Upper lobe of left lung (tissue), 6 donors: Measurements from ENCODE around the gene PXMP4. TPM values are rescaled to one million over a fixed set of nuclear protein-coding genes. Genes with fewer than 3 reads are reported as not detected.

Source experiments
- ATAC-seq, 2 donors: fragments of 200-7000 bp; cut with Tn5 transposase; one replicate each; pipeline ENCODE4 v1.9.1; 2022; ENCODE audit warnings: mild to moderate bottlenecking in 2 of 2, moderate library complexity in 2 of 2; ENCODE audit not compliant: low FRiP score in 2 of 2
- DNase-seq, 2 donors: peaks; one replicate each; pipeline ENCODE4 v3.0.0-alpha.2; 2019 to 2020
- H3K27ac ChIP-seq, 4 donors: fragments of 200-600 bp; sonication (generic); one replicate each; pipeline ENCODE4 v1.5.1; 2016 to 2019
- H3K27me3 ChIP-seq, 4 donors: fragments of 200-600 bp; sonication (generic); one replicate each; pipeline ENCODE4 v1.5.1; 2017 to 2019
- H3K36me3 ChIP-seq, 4 donors: fragments of 200-600 bp; sonication (generic); one replicate each; pipeline ENCODE4 v1.5.1; 2016 to 2019
- H3K4me1 ChIP-seq, 4 donors: fragments of 200-600 bp; sonication (generic); one replicate each; pipeline ENCODE4 v1.5.1; 2018 to 2019
- H3K4me3 ChIP-seq, 4 donors: fragments of 200-600 bp; sonication (generic); one replicate each; pipeline ENCODE4 v1.5.1; 2017 to 2019; ENCODE audit warnings: mild to moderate bottlenecking in 2 of 4, moderate library complexity in 1 of 4
- H3K9me3 ChIP-seq, 4 donors: fragments of 200-600 bp; sonication (generic); one replicate each; pipeline ENCODE4 v1.5.1; 2018 to 2019
- EP300 ChIP-seq, 4 donors: sonication (generic); formaldehyde crosslinking; IDR thresholded peaks; one replicate each; pipeline ENCODE4 v1.5.1; 2017; ENCODE audit warnings: antibody characterized with exemption in 4 of 4, control low read depth in 2 of 4
- POLR2A ChIP-seq, 4 donors: fragments of 450-650 bp; IDR thresholded peaks; one replicate each; pipeline ENCODE4 v1.5.1; 2016 to 2017; ENCODE audit warnings: antibody characterized with exemption in 4 of 4, mild to moderate bottlenecking in 2 of 4
- POLR2AphosphoS5 ChIP-seq, 2 donors: sonication (generic); formaldehyde crosslinking; IDR thresholded peaks; one replicate each; pipeline ENCODE4 v1.5.1; 2017; ENCODE audit warnings: antibody characterized with exemption in 2 of 2
- WGBS, 2 donors: methylation state at CpG; one replicate each; pipeline ENCODE4 v1.1.5; 2017 to 2018; 5-methylcytosine and 5-hydroxymethylcytosine counted together
- total RNA-seq, 6 donors: library from RNA; depleted of rRNA in 4 of 6; stranded (reverse); fragments of >200 nt in 4 of 6; gene quantifications; one replicate each; pipeline versions ENCODE4 v1.1.0 to v1.2.1, GENCODE V29; 2016 to 2021
- TF ChIP-seq, protein P1 (sequence below), 6 experiments: fragments of 450-650 bp in 4 of 6; fragments of 200-600 bp in 2 of 6; sonication (generic) in 2 of 6; IDR thresholded peaks; one replicate each; pipeline ENCODE4 v1.5.1; 2016 to 2019; ENCODE audit warnings: antibody characterized with exemption in 6 of 6
- donor health status: DM: no; HTN: no; CAD: no; lungs with moderate emphysema.
- donor health status: DM: no; HTN: yes; CAD: no; lungs with severe emphysema.

The PXMP4 gene
- total RNA-seq, 6 donors from 2014 or later: 18.4 to 80.2 (median 29.8) TPM

DNA sequence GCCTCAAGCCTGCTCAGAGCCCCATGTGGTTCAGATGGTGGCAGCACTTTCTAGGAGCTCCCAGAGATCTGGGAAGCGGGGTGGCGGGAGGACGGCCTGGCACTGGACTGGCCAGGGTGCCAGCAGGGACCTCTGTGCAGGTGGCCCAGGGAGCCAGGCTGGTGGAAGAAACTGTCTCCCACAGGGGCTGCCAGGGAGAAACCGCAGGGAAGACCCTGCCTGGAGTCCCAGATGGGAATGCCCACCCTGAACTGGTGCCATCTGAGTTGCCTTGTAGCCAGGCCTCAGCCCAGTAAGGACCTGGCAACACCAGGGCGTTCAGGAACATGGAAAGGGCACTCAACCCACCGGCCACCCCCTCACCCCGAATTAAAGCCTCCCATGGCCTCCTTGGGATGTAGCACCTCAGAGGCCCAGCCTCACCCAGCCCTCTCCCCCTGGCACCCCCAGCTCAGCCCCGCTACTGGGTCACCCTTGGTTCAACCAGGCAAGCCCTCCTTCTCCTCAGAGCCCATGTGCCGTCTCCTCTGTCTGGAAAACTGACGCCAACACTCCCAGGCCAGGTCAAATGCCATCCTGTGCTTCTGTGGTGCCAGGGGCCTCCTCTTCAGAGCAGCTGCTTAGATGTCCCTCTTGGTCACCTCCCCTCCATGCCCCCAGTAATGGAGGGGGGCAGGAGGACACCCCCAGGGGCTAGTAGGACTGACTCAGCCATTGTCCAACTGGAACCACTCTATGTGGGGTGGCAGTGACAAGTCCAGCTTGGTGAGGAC is 63.9 kb downstream of the PXMP4 start:
- TF ChIP-seq POLR2A (IDR thresholded peaks at IDR 0.05) (no peak), EP300 (IDR thresholded peaks at IDR 0.05) (no peak), POLR2AphosphoS5 (IDR thresholded peaks at IDR 0.05) (no peak)
- TF ChIP-seq, protein P1, sequence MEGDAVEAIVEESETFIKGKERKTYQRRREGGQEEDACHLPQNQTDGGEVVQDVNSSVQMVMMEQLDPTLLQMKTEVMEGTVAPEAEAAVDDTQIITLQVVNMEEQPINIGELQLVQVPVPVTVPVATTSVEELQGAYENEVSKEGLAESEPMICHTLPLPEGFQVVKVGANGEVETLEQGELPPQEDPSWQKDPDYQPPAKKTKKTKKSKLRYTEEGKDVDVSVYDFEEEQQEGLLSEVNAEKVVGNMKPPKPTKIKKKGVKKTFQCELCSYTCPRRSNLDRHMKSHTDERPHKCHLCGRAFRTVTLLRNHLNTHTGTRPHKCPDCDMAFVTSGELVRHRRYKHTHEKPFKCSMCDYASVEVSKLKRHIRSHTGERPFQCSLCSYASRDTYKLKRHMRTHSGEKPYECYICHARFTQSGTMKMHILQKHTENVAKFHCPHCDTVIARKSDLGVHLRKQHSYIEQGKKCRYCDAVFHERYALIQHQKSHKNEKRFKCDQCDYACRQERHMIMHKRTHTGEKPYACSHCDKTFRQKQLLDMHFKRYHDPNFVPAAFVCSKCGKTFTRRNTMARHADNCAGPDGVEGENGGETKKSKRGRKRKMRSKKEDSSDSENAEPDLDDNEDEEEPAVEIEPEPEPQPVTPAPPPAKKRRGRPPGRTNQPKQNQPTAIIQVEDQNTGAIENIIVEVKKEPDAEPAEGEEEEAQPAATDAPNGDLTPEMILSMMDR (IDR thresholded peaks at IDR 0.05): no peak
- no peak for DNase-seq
- no peaks in the 10 kb centered on the region for H3K27me3 ChIP-seq

DNA sequence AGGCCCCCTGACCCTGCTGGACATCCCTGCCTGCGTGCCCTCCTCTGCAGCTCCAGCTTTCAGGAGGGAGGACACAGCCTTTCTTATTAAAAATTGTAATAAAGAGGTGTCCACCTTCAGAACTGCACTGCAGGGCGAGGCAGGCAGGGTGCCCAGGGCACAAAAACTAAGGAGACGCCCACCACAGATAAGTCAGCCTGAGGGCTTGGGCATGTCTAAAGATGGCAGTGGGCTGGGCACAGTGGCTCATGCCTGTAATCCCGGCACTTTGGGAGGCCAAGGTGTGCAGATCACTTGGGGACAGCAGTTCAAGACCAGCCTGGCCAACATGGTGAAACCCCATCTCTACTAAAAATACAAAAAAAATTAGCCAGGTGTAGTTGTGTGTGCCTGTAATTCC is 64.9 kb downstream of the PXMP4 start:
- DNase-seq (no peak), ATAC-seq (no peak)
- H3K9me3 ChIP-seq: no peaks in the 10 kb centered on the region
- no peak overlapping the region for H3K27ac ChIP-seq
- no peak overlapping the region for H3K4me3 ChIP-seq
- peaks cover 6 to 24% (median 21%) of the 10 kb centered on the region in 4 donors for H3K4me1 ChIP-seq
- 59% methylated on average over 4 of the region's 4 CpGs for WGBS, 2 donors
- peaks cover 5 to 33% (median 24%) of the 10 kb centered on the region in 4 donors for H3K36me3 ChIP-seq
- TF ChIP-seq EP300 (IDR thresholded peaks at IDR 0.05) (no peak), POLR2A (IDR thresholded peaks at IDR 0.05) (no peak), POLR2AphosphoS5 (IDR thresholded peaks at IDR 0.05) (no peak)
- TF ChIP-seq, protein P1 (IDR thresholded peaks at IDR 0.05): no peak
- H3K27me3 ChIP-seq: no peaks in the 10 kb centered on the region

More for the DNA sequence above, 63.9 kb downstream of the PXMP4 start:
- 93 to 94% methylated on average over 6 to 10 of the region's 10 CpGs for WGBS, 2 donors
- no peak for ATAC-seq
- peaks cover 5 to 36% (median 24%) of the 10 kb centered on the region in 4 donors for H3K36me3 ChIP-seq
- H3K9me3 ChIP-seq: no peaks in the 10 kb centered on the region
- no peak overlapping the region for H3K4me3 ChIP-seq
- peaks cover 6 to 23% (median 20%) of the 10 kb centered on the region in 4 donors for H3K4me1 ChIP-seq
- no peak overlapping the region for H3K27ac ChIP-seq

- peaks cover 6 to 24% (median 21%) of the 10 kb centered on the region in 4 donors for H3K4me1 ChIP-seq
- peaks cover 5 to 28% (median 22%) of the 10 kb centered on the region in 4 donors for H3K36me3 ChIP-seq
- peak overlapping the region in 1 of 4 donors; percentile 21 for H3K27ac ChIP-seq
- ATAC-seq: no peak
- 59 to 68% methylated on average over 14 of the region's 14 CpGs for WGBS, 2 donors
- no peak overlapping the region for H3K4me3 ChIP-seq
- DNase-seq: no peak
- H3K27me3 ChIP-seq: no peaks in the 10 kb centered on the region
- H3K9me3 ChIP-seq: no peaks in the 10 kb centered on the region
- no peak for TF ChIP-seq POLR2AphosphoS5 (IDR thresholded peaks at IDR 0.05)
- TF ChIP-seq, protein P1 (IDR thresholded peaks at IDR 0.05): no peak
- no peak for TF ChIP-seq EP300 (IDR thresholded peaks at IDR 0.05)
- no peak for TF ChIP-seq POLR2A (IDR thresholded peaks at IDR 0.05)
Measured at GRCh38 chr20:33654680-33655161, 65.4 kb downstream of the PXMP4 start.

DNA sequence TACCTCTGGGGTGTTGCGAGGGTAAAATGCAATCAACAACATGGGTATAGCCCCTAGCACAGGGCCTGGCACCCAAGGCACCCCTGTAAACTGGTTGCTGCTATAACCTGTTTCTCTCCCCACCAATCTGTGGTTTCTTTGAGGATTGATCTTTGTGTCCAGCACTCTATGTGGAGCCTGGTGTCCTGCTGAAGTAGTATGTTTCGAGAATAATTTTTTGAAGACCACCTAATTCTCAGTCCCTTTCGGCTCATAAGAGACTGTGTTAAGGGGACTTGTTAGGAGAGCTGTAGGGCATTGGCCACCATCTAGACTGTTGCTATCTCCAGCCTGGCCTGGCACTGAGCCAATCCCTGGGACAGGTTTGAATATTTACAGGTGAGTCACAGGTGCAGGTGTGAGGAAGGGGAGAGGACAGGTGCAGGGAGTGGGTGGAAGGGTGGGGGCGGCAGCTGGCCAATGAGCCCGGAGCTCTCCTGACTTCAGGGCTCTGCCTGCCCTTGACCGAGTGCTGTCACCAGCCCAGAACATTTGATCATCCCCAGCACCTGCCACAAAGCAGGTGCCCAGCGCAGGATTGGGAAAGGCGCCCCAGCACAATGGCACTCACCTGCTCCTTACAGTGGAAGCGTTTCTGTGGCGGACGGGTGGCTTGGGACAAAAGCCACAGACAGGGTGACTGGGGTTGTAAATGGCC is 66.1 kb downstream of the PXMP4 start:
- Histone ChIP-seq H3K9me3 (no peaks in the 10 kb centered on the region), H3K27ac (peak overlapping the region in 2 of 4 donors; percentile 7 to 21), H3K4me3 (no peak overlapping the region), H3K4me1 (peaks cover 11 to 27% (median 23%) of the 10 kb centered on the region in 4 donors), H3K36me3 (peaks cover 5 to 21% (median 15%) of the 10 kb centered on the region in 4 donors), H3K27me3 (no peaks in the 10 kb centered on the region)
- TF ChIP-seq POLR2AphosphoS5 (IDR thresholded peaks at IDR 0.05) (no peak), POLR2A (IDR thresholded peaks at IDR 0.05) (peak in 1 of 4 donors; percentile 35)
- peak in 1 of 2 donors; percentile 89 for DNase-seq
- 74 to 93% methylated on average over 3 to 11 of the region's 11 CpGs for WGBS, 2 donors
- ATAC-seq: peak; percentile 9 to 72
